HCT116 (cell line): Measurements from ENCODE around the gene FOXK2. TPM values are rescaled to one million over a fixed set of nuclear protein-coding genes. Genes with fewer than 3 reads are reported as not detected.

ENCODE experiments used
- ATAC-seq: fragments of 200-7000 bp; cut with Tn5 transposase; 2 replicates; pipeline ENCODE4 v1.9.1; 2020; ENCODE audit warnings: mild to moderate bottlenecking, moderate library complexity
- BruUV-seq: library from RNA; stranded (reverse); fragments of 400-500 nt; replicated peaks from 2 replicates; lab custom pipeline; 2021; lab: Mats Ljungman, UMichigan
- CTCF ChIA-PET: fragments of 300-600 bp; sonication (Branson Sonifier 250); formaldehyde crosslinking; loops from one replicate; lab custom pipeline; 2021; ENCODE audit warnings: antibody characterized with exemption; lab: Charles Lee
- POLR2A ChIA-PET: fragments of 300-600, 350-600 bp; sonication (Branson Sonifier 250); formaldehyde crosslinking; loops from one replicate; lab custom pipeline; 2021; ENCODE audit warnings: antibody characterized with exemption; lab: Charles Lee
- RAD21 ChIA-PET, 2 experiments: fragments of 300-600 bp; sonication (Branson Sonifier 250); formaldehyde crosslinking; loops; one replicate each; lab custom pipeline; 2023; ENCODE audit warnings: low total read pairs in 2 of 2; ENCODE audit not compliant: uncharacterized antibody in 2 of 2, unreplicated experiment in 2 of 2, low non-redundant PET in 1 of 2; lab: Charles Lee
- DNase-seq: peaks from one replicate; pipeline ENCODE4 v3.0.0-alpha.2; 2010; ENCODE audit warnings: low read depth, low spot score
- H2AFZ ChIP-seq: fragments of 200-600 bp; shearing (Covaris generic), sonication (generic); 2 replicates; pipeline ENCODE4 v1.6.1; 2017; ENCODE audit warnings: low read depth, mixed run types, mixed read lengths, antibody characterized with exemption, low read length; ENCODE audit not compliant: poor library complexity, severe bottlenecking
- H3K27ac ChIP-seq: 2 replicates; pipeline ENCODE4 v1.5.1; 2012; ENCODE audit warnings: low read depth, low read length
- H3K27me3 ChIP-seq: fragments of 200-600 bp; sonication (generic); 2 replicates; pipeline ENCODE4 v1.6.1; 2016; ENCODE audit warnings: mixed run types, low read length, mixed read lengths; ENCODE audit not compliant: insufficient read depth
- H3K36me3 ChIP-seq, 2 experiments: fragments of 200-500 bp in 1 of 2; fragments of 200-600 bp in 1 of 2; sonication (Bioruptor generic) in 1 of 2; sonication (generic) in 1 of 2; 2 replicates each; pipeline versions ENCODE4 v1.5.1 to v1.6.1; 2014 to 2016; ENCODE audit warnings: low read length in 2 of 2, inconsistent platforms in 1 of 2, mixed read lengths in 1 of 2, mixed run types in 1 of 2; ENCODE audit not compliant: insufficient read depth in 2 of 2, control insufficient read depth in 1 of 2
- H3K4me1 ChIP-seq, 2 experiments: fragments of 200-600 bp in 1 of 2; sonication (generic) in 1 of 2; 2 replicates each; pipeline versions ENCODE4 v1.5.1 to v1.6.1; 2012 to 2017; ENCODE audit warnings: low read length in 2 of 2, inconsistent platforms in 1 of 2, mild to moderate bottlenecking in 1 of 2, mixed read lengths in 1 of 2, mixed run types in 1 of 2, moderate library complexity in 1 of 2; ENCODE audit not compliant: insufficient read depth in 2 of 2, control insufficient read depth in 1 of 2
- H3K4me2 ChIP-seq: fragments of 200-600 bp; sonication (generic); 2 replicates; pipeline ENCODE4 v1.6.1; 2017; ENCODE audit warnings: mixed run types, low read length, mixed read lengths
- H3K4me3 ChIP-seq, 2 experiments: fragments of 200-600 bp in 1 of 2; sonication (generic) in 1 of 2; replicated peaks in 1 of 2; 2 replicates each; pipeline ENCODE4 v1.5.1; 2011 to 2016; ENCODE audit warnings: low read length in 2 of 2, control low read depth in 1 of 2, low read depth in 1 of 2, mild to moderate bottlenecking in 1 of 2, mixed read lengths in 1 of 2, mixed run types in 1 of 2
- H3K79me2 ChIP-seq: fragments of 200-600 bp; sonication (generic); 2 replicates; pipeline ENCODE4 v1.6.1; 2017; ENCODE audit warnings: mild to moderate bottlenecking, mixed run types, low read length, moderate library complexity, mixed read lengths; ENCODE audit not compliant: insufficient read depth
- H3K9ac ChIP-seq: fragments of 200-600 bp; sonication (generic); 2 replicates; pipeline ENCODE4 v1.6.1; 2016; ENCODE audit warnings: low read length, mixed read lengths
- H3K9me2 ChIP-seq: fragments of 200-600 bp; sonication (generic), shearing (Covaris generic); 2 replicates; pipeline ENCODE4 v1.6.1; 2017; ENCODE audit warnings: mixed run types, mild to moderate bottlenecking, moderate library complexity; ENCODE audit not compliant: insufficient read depth
- H3K9me3 ChIP-seq, 2 experiments: fragments of 200-500 bp in 1 of 2; fragments of 200-600 bp in 1 of 2; sonication (Bioruptor generic) in 1 of 2; sonication (generic) in 1 of 2; 2 replicates each; pipeline ENCODE4 v1.6.1; 2014 to 2017; ENCODE audit warnings: low read length in 2 of 2, mixed read lengths in 2 of 2, inconsistent platforms in 1 of 2, low read depth in 1 of 2, mild to moderate bottlenecking in 1 of 2, mixed run types in 1 of 2, moderate library complexity in 1 of 2; ENCODE audit not compliant: control insufficient read depth in 1 of 2, insufficient read depth in 1 of 2
- H4K20me1 ChIP-seq: fragments of 200-600 bp; sonication (generic), shearing (Covaris generic); 2 replicates; pipeline ENCODE4 v1.6.1; 2017; ENCODE audit warnings: mixed run types, mild to moderate bottlenecking, moderate library complexity; ENCODE audit not compliant: insufficient read depth
- CBX3 ChIP-seq: IDR thresholded peaks from 2 replicates; pipeline ENCODE4 v1.6.1; 2012; ENCODE audit warnings: low read depth
- CTCF ChIP-seq, 3 experiments: fragments of 200-600 bp in 1 of 3; sonication (generic) in 1 of 3; IDR thresholded peaks in 2 of 3; conservative IDR thresholded peaks in 1 of 3; 2 replicates each; pipeline ENCODE4 v1.5.1; 2012 to 2017; ENCODE audit warnings: low read depth in 2 of 3, low read length in 2 of 3, antibody characterized with exemption in 1 of 3, borderline replicate concordance in 1 of 3, control low read depth in 1 of 3, mild to moderate bottlenecking in 1 of 3, mixed read lengths in 1 of 3, mixed run types in 1 of 3, moderate library complexity in 1 of 3; ENCODE audit not compliant: insufficient read depth in 1 of 3
- EZH2phosphoT487 ChIP-seq: fragments of 200-600 bp; IDR thresholded peaks from 2 replicates; pipeline ENCODE4 v1.6.1; 2018; ENCODE audit warnings: antibody characterized with exemption, borderline replicate concordance
- FOSL1 ChIP-seq: IDR thresholded peaks from 2 replicates; pipeline ENCODE4 v1.6.1; 2012; ENCODE audit warnings: low read depth
- JUND ChIP-seq: IDR thresholded peaks from 2 replicates; pipeline ENCODE4 v1.6.1; 2012
- POLR2A ChIP-seq: IDR thresholded peaks from 2 replicates; pipeline ENCODE4 v1.7.0; 2011; ENCODE audit warnings: borderline replicate concordance; ENCODE audit not compliant: insufficient read depth, insufficient read length; ENCODE audit errors: extremely low read depth
- SP1 ChIP-seq: IDR thresholded peaks from 2 replicates; pipeline ENCODE4 v1.6.1; 2012; ENCODE audit warnings: low read depth
- SRF ChIP-seq: IDR thresholded peaks from 2 replicates; pipeline ENCODE4 v1.6.1; 2012; ENCODE audit warnings: low read depth
- TCF7L2 ChIP-seq: IDR thresholded peaks from 2 replicates; pipeline ENCODE4 v1.7.0; 2011; ENCODE audit warnings: borderline replicate concordance, inconsistent platforms; ENCODE audit not compliant: insufficient read depth, insufficient read length; ENCODE audit errors: extremely low read depth
- YY1 ChIP-seq: IDR thresholded peaks from 2 replicates; pipeline ENCODE4 v1.6.1; 2011; ENCODE audit warnings: low read length, low read depth, moderate library complexity, mild to moderate bottlenecking; ENCODE audit not compliant: insufficient replicate concordance; ENCODE audit errors: extremely low read depth
- ZFX ChIP-seq: fragments of 450-650 bp; IDR thresholded peaks from 2 replicates; pipeline ENCODE4 v1.6.1; 2017
- ZNF274 ChIP-seq: fragments of 200-500 bp; sonication (Bioruptor generic); IDR thresholded peaks from 2 replicates; pipeline ENCODE4 v1.6.1; 2014; ENCODE audit warnings: mild to moderate bottlenecking, low read depth, low read length, inconsistent platforms
- intact Hi-C: fragments of 100-400 bp; cut with micrococcal nuclease; formaldehyde crosslinking; loops from 2 replicates; pipeline ENCODE4 v1.10.0; 2022
- total RNA-seq: library from RNA; stranded (reverse); gene quantifications from one replicate; pipeline ENCODE4 v1.2.1, GENCODE V29; 2021; ENCODE audit not compliant: unreplicated experiment
- TF ChIP-seq, protein P1 (sequence below): IDR thresholded peaks from 2 replicates; pipeline ENCODE4 v1.6.1; 2011; ENCODE audit warnings: mild to moderate bottlenecking, low read length, moderate library complexity; ENCODE audit not compliant: insufficient replicate concordance; ENCODE audit errors: extremely low read depth

The FOXK2 gene
- total RNA-seq, 1 experiment from 2014 or later, result 122 TPM

- TF ChIP-seq SP1 (no peak), POLR2A (no peak), CTCF (IDR thresholded peaks at IDR 0.05 in 2 of 3, conservative IDR thresholded peaks at IDR 0.05 in 1 of 3; ENCODE audit: borderline replicate concordance in 1 of 3, insufficient read depth in 1 of 3, low read depth in 2 of 3, low read length in 2 of 3) (no peak)
Observed at GRCh38 chr17:82480318-82480717, 39.2 kb upstream of the FOXK2 start (continued).

DNA sequence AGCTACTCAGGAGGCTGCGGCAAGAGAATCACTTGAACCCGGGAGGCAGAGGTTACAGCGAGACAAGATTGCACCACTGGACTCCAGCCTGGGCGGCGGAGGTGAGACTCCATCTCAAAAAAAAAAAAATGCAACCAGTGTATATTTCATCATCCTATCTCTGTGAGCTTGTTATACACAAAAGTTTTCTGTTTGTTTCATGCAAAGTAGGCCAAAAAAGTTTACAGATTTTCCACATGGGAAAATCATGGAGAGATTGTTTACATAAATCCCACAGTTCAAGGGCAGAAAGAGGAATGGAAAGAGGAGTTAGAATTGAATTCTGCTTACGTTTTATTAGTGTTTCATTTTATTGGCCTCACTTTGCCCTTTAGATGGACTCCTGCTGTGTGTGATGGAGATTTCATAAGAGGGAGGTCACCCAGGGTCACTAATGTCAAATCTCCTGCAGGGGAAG is 36.3 kb upstream of the FOXK2 start:
- ChIA-PET CTCF (interaction anchor here (0.7 kb wide), 1 partner anchor 95 kb away, joined by 3 read pairs; no protein-coding TSS in a partner anchor), POLR2A (no interaction called here), RAD21 (interaction anchor here in 1 of 2 experiments (0.6 kb wide), 1 partner anchor 11 kb away, joined by 3 read pairs; no protein-coding TSS in a partner anchor)
- ATAC-seq (no peak), DNase-seq (no peak)
- intact Hi-C loops, result no loop called here
- Histone ChIP-seq H3K79me2 (no peaks in the 10 kb centered on the region), H3K4me3 (no peak overlapping the region), H3K36me3 (peaks cover 41 to 55% of the 10 kb centered on the region in 2 experiments; a peak in 3 of 4 replicates), H2AFZ (no peak overlapping the region), H3K9me3 (no peaks in the 10 kb centered on the region), H3K27me3 (no peaks in the 10 kb centered on the region), H3K9ac (no peak overlapping the region), H3K4me2 (no peak overlapping the region), H3K9me2 (no peaks in the 10 kb centered on the region), H3K4me1 (no peaks in the 10 kb centered on the region; a peak in 1 of 4 replicates), H4K20me1 (no peaks in the 10 kb centered on the region), H3K27ac (no peak overlapping the region)
- no TSS peak for BruUV-seq
- no peak for TF ChIP-seq YY1
- no peak for TF ChIP-seq SP1
- TF ChIP-seq EZH2phosphoT487, result no peak
- no peak for TF ChIP-seq ZFX
- TF ChIP-seq, protein P1, sequence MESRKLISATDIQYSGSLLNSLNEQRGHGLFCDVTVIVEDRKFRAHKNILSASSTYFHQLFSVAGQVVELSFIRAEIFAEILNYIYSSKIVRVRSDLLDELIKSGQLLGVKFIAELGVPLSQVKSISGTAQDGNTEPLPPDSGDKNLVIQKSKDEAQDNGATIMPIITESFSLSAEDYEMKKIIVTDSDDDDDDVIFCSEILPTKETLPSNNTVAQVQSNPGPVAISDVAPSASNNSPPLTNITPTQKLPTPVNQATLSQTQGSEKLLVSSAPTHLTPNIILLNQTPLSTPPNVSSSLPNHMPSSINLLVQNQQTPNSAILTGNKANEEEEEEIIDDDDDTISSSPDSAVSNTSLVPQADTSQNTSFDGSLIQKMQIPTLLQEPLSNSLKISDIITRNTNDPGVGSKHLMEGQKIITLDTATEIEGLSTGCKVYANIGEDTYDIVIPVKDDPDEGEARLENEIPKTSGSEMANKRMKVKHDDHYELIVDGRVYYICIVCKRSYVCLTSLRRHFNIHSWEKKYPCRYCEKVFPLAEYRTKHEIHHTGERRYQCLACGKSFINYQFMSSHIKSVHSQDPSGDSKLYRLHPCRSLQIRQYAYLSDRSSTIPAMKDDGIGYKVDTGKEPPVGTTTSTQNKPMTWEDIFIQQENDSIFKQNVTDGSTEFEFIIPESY, result no peak
- TF ChIP-seq FOSL1, result no peak
- no peak for TF ChIP-seq CBX3
- no peak for TF ChIP-seq CTCF (IDR thresholded peaks at IDR 0.05 in 2 of 3, conservative IDR thresholded peaks at IDR 0.05 in 1 of 3; ENCODE audit: borderline replicate concordance in 1 of 3, insufficient read depth in 1 of 3, low read depth in 2 of 3, low read length in 2 of 3)
- no peak for TF ChIP-seq POLR2A
- no peak for TF ChIP-seq JUND
- TF ChIP-seq ZNF274, result no peak
- TF ChIP-seq TCF7L2, result no peak
- TF ChIP-seq SRF, result no peak
